GM21825 (cell line): ENCODE results near the gene PEX1.
"Not testable (repeated sequence)": the region's sequence is repeated elsewhere in the genome, so short reads cannot be mapped to it uniquely, and the experiment has no call there.

ENCODE experiments used
- ATAC-seq: cut with Tn5 transposase; IDR thresholded peaks from one replicate; pipeline ENCODE4 v1.9.1; 2021; ENCODE audit warnings: mild to moderate bottlenecking, moderate library complexity; ENCODE audit not compliant: unreplicated experiment

Gene PEX1

DNA sequence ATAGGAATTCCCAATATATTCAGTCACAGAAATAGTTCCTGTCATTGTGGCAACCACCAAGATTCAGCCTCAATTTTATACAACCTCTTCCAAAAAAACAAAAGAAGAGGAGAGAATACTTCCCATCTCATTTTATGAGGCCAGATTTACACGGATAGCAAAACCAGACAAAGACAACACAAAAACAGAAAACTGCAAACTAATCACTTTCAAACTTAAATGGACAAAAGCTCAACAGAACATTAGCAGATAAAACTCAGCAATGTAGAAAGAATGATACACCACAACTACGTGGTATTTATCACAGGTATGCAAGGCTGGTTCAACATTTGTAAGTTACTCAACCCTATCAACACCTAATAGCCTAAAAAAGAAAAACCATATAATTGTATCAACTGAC is 22.0 kb downstream of the PEX1 start:
- no peak for ATAC-seq

DNA sequence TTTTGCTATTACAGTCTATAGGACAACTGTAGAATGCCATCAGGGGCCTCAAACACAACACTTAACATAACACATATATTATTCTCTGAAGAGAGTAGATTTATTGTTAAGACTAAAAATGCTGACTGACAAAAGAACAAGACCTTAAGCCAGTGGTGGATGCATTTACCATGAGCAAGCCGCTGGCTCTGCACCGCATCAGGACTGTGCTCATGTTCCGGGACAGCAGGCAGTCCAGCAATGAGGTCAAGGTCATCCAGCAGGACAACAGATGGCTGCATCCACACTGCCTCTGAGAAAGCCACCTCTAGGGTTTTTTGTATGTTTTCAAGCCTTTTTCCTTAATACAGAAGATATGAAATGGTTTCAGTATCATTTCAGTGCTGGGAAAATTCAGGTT is 23.8 kb downstream of the PEX1 start:
- ATAC-seq, result no peak

DNA sequence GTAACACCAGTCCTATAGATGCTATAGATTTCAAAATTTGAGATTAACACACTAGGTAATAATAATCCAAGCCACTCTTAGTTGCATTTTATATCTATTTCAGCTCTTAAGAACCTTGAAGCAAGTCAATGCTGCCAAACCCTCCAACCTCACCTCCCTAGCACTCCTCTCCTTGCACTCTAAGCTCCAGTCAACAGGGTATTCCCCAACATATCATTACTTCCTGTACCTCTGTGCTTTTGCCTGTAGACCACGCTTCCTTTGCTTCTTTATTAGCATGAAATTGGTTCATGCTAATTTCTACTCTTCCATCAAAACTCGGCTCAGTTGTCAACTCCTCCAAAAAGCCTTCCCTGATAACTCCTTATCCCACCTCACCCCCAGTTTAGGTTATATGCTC is 24.6 kb downstream of the PEX1 start:
- no peak for ATAC-seq

DNA sequence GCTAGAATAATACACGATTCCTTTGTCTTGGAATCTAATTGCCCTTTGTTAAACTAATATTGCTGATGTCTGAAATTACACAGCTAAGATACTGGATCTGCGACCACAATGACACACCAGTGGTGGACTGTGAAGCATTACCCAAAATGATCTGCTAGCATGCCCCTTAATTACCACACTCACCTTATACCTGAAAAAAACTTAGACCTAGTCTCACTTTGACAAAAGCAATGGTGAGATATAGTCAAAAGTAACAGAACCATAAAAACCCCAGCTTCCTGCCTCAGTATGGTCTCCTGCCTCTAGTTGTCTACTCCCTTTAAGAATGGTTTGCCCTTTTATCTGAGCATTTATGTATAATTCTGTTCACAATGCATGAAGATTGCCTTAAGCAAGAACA is 29.8 kb downstream of the PEX1 start:
- no peak for ATAC-seq

DNA sequence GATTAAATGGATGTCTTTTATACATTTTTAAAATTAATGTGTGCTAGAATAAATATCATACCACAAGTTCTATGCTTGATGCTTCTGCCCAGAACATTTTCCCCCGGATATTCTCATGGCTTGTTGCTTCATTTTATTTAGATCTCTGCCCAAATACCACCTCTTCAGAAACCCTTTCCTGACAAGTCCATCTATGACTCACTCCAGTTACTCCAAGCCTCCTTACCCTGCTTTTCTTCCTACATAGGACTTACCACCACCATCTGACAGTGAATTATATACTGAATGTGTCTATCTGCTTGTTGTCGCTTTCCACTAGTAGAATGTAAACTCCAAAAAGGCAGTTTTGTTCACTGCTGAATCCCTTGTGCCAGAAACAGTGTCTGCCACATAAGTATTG is 31.4 kb downstream of the PEX1 start:
- ATAC-seq, result no peak

DNA sequence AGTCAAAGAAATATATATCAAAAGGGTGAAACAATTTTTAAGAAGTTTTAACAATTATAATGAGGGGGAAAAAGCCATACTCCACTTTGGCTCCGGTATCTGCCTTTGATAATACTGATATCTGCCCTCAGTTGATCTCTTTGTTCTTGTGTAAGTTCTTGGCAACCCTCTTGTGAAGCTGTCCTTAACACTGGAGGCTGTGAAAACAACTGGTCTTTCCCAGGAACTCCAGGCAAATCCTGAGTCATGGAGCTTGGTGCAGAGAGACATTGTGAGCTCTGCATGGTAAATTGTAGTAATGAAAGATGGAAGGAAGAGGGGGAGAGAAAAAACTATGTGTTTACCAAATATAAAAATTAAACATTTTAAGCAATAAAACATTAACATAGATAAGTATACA is 38.7 kb downstream of the PEX1 start:
- no peak for ATAC-seq

DNA sequence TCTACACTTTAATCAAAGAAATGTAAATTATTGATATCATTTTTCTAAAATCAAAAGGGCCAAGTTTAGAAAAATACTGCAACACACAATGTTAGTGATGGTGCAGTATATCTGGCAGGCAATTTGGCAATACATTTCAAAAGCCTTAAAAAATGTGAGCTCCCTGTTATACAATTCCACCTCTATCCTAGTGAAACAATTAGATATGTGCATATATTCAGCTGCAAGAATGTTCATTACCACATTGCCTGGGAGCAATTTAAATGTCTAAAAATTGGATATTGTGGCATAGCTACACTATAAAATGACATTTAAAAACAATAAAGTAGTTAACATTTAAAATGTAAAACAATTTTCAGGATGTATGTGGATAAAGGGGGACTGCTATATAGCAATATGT is 40.5 kb downstream of the PEX1 start:
- no peak for ATAC-seq

DNA sequence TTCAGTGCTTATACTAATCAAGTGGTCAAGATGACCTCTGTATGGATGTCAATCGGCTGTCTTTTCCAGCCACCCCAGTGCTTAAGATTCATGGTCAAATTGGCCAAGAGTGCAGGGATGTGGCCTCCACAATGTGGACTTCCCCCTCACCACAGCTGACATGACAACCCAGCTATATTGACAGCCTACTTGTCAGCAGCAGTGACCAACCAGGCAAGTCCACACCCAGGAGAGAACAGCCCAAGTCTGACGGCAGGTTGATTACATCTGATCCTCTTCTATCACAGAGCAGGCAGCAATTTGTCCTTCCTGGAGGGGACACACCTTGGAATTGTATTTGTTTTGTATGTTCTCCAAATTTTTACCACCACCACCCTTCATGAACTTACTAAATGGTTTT is 42.3 kb downstream of the PEX1 start:
- no peak for ATAC-seq

DNA sequence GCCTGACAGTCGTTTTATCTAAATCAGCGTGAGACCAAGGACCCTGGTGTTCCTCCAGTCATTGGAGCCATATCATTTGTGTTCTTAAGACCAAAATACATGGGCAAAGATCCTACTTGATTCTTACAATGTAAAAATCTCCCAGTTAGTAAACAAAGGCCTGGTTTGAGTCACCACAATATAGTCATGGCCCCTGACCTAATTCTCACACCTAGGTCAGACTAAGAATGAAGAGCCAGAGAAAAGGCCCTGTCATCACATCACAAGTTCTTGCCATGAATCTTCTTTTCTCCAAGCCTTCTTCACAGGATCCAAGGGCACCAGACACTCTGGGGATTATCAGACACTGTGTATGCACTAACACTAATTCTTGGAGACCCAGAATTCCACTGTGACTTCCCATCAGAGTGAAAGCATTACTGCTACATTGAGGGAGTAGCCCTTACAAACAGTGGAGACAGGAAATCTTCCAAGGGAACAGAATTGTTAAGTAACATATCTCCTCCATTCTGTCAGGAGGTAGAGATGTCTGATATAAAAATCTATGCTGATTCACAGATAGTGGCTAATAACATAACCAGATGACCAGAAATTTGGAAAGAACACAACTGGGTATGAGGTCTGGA is 42.9 kb downstream of the PEX1 start:
- ATAC-seq, result no peak

DNA sequence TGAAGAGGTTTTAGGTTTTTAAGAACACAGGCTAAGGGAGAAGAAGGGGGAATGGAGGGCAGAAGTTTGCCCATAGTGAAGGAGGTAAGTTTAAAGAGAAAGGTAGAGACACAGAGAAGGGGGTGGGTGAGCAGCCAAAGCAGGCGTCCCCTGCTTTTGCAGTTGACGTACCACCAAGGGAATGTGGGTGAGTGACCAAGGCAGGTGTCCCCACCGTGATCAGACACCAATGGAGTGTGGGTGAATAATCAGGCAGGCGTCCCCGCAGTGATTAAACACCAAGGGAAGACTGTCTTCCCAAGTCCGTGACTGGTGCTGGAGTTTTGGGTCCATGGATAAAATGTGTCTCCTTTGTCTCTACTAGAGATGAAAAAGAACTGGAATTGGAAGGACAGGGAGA is 44.1 kb downstream of the PEX1 start:
- not testable (repeated sequence) for ATAC-seq

DNA sequence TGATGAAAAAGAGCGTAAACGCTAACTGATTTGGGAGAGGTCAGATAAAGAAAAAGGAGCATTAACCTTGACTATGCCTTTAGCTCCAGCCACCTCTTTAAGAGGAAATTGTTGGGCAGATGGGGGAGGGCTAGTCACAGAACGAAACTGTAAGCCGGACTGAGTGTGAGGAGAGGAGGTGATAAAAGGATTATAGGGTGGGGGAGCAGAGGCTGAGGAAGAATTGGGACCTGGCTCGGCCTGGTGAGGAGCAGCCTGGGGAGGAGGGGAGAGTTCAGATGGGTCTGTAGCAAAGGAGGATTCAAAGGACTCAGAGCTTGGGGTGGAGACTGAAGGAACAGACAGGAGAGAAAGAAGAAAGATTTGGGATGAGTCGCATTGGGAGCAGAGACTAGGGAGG is 44.7 kb downstream of the PEX1 start:
- not testable (repeated sequence) for ATAC-seq

DNA sequence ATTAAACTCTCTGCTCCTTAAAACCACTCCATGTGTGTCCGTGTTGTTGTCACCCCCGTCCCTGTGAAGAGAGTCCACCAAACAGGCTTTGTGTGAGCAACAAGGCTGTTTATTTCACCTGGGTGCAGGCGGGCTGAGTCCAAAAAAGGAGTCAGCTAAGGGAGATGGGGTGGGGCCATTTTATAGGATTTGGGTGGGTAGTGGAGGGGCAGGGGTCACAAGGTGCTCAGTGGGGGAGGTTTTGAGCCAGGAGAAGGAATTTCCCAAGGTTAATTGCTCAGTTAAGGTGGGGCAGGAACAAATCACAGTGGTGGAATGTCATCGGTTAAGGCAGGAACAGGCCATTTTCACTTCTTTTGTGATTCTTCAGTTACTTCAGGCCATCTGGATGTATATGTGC is 49.2 kb downstream of the PEX1 start:
- ATAC-seq, result not testable (repeated sequence)

DNA sequence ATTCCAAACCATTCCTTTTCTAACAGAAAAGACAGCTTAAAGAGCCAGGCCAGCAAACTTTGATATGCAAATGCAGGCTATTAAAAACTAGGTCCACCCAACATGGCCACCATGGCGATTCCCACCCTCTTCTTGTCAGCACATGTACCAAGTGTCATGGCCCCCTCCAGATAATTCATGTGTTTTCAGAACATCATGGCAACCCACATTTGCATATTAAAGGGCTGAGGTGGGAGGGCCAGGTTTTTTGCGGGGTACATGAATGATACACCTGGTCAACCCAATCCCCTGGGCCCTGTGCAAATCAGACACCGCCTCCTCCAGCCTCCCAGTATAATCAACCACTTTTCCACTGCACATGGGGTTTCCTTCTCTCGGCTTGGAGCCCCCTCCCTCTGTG is 49.6 kb downstream of the PEX1 start:
- no peak for ATAC-seq

DNA sequence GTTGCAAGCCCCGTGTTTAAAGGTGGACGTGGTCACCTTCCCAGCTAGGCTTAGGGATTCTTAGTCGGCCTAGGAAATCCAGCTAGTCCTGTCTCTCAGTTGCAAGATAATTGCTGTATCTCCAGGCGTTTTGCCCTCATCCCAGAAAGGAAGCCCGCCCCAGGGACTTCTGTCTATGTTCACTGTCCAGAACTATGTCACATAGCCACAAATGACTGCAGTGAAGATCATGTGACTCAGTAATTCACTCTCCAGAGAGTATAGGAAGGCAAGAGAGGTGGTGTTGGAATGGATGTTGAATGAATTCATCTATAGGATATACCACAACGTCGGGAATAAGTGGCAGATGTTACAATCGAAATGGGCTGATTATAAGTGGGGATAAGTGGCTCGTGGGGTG is 50.2 kb downstream of the PEX1 start:
- ATAC-seq, result no peak

DNA sequence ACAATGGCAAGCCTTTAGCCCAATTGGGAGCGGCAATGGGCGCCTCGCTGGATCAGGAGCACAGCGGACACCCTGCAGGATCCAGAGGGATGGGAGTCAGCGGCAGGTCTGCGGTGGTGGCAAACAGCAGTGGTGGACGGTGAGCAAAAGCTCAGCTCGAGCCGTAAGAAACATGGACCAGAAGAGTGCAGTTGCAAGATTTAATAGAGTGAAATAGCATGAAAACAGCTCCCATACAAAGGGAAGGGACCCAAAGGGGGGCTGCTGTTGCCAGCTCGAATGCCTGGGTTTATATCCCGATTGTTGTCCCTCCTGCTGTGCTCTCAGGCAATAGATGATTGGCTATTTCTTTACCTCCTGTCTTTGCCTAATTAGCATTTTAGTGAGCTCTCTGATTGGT is 50.6 kb downstream of the PEX1 start, which contains the start of gene ERVW-1:
Gene ERVW-1, minus strand, starts transcription at position 266 of the 400 bp plus-strand sequence. CDS start 7,565 bp downstream, outside the sequence.
- ATAC-seq, result not testable (repeated sequence)

DNA sequence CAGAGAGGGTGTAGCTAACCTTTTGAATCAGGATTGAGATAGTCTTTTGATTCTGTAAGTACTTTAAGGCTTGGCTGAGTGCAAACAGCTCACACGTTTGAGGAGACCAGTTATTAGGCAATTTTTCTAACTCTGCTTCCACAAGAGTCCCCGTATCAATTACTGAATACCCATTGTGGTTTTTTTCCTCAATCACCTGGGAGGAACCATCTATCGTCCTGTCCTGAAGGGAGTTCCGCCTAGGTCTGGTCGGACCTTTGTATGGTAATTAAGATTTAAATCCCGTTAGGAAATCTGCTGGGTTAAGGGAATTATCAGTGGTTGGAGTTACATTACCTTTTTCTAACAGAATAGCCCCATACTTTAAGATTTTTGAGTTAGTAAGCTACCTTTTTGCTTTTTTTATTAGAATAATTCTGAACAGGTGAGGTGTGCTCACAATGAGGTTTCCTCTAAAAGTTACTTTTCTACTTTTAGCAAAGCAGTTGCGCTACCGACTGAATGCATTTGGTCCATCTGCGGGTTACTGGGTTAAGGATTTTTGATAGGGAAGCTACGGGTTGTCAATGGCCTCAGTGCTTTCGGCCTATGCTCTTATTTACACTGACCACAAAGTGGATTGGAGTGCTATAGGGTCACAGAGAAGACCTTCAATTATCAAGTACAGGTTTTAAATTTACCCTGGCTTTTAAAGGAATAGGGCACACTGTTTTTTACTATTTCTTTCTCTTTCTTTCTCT is 52.3 kb downstream of the PEX1 start:
- ATAC-seq, result not testable (repeated sequence)

DNA sequence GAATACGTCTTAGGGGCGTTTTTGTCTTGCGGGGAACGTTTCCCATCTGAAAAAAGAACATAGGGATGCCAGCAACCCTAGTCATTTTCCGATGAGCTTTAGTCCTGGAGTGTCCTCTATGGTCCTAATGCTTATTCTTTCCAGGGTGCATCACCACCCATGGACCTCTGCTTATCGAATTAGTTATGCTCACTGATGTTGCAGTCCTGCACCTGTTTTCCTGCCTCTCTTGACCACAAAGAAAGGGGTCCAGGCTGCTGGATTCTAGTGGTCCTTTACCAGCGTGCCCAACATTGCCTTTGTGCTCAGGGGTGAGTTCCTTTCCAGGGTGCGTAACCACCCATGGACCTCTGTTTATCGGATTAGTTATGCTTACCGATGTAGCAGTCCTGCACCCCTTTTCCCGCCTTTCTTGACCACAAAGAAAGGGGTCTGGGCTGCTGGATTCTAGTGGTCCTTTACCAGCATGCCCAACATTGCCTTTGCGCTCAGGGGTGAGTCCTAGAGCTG is 53.0 kb downstream of the PEX1 start:
- ATAC-seq, result not testable (repeated sequence)

DNA sequence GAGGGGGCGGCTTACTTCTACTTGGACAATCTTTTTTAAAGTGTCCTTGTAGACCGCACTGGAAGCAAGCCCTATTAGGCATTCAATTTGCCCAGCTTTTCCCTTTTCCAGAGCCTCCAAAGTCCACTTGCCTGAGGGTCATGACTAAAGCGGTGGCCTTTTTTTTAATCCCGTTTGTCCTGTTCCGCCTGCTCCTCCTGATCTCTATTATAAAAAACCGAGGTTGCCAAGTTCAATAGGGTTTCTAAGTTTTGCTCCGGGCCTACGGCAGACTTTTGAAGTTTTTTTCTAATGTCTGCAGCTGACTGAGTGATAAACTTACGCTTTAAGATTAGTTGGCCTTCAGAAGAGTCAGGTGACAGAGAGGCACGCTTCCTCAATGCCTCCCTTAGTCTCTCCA is 54.3 kb downstream of the PEX1 start:
- ATAC-seq, result not testable (repeated sequence)

DNA sequence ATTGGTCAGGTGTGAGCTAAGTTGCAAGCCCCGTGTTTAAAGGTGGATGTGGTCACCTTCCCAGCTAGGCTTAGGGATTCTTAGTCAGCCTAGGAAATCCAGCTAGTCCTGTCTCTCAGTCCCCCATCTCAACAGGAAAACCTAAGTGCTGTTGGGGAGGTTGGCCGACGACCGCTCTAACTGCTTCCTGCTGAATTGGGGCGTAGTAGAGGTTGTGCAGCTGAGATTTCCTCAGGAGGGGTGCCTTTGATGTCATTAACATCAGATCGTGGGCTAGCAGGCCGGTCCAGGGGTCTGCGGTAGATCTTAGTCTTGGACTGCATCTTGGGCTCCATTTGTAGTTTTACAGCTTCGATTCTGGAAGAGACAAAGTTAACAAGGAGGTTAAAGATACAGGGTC is 59.7 kb downstream of the PEX1 start:
- ATAC-seq, result not testable (repeated sequence)

DNA sequence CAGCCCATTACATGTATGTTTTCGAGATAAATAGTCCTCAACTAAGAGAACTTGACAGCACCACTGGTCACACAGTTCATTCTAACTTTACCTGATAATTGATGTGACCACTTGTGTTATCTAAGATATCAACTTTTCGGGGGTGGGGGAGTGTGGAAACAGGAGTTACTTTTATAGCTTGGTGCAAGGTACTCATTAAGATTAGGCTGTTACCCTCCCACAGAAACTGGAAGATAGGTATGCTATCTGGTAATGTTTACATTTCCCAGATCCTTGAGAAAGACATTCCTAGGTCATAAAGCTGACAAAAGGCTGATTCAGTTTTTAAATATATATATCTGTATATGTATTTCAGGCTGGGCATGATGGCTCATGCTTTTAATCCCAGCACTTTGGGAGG is 61.6 kb downstream of the PEX1 start:
- no peak for ATAC-seq

DNA sequence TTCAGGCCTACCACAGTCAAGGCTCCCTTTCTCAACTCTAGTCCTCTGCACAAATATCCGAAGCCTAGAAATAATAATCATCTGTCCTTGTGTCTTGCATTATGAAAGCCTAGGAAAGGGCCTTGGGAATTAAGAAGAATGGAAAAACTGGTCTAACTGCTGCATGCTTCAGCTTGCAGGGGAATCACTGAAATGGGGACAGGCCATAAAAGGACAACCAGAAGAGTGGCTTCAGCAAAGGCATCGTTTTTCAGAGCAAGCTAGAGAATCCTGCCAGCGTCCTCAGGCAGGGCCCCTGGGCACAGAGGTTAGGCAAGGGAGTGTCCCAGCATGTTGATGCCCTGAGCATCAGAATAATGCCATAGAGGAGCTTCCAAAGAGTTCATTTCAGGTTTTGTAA is 63.8 kb downstream of the PEX1 start:
- ATAC-seq, result no peak

DNA sequence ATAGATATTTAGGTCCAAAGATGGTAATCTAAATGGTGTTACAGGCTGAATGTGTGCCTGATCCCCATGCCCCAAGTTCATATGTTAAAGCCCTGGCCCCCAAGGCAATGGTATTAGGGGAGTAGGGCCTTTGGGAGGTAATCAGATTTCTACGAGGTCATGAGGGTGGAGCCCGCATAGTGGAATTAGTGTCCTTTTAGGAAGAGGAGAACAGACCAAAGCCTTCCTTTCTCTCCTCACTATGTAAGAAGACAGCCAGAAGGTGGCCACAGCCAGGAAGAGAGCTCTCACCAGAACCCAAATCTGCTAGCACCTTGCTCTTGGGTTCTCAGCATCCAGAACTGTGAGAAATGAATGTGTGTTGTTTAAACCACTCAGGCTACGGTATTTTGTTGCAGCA is 65.8 kb downstream of the PEX1 start:
- ATAC-seq, result no peak
